ENCODE measurements around the gene VAMP7. TPM values are rescaled to one million over a fixed set of nuclear protein-coding genes. Genes with fewer than 3 reads are reported as not detected.
"Not testable (repeated sequence)": the region's sequence is repeated elsewhere in the genome, so short reads cannot be mapped to it uniquely, and the experiment has no call there.

VAMP7 gene

GRCh38 chrX:155983326-155983725 is 102.2 kb downstream of the VAMP7 start:
- Histone ChIP-seq H3K27me3 (ENCODE audit: insufficient read depth, low read length, poor library complexity) (no peaks in the 10 kb centered on the region), H3K79me1 (ENCODE audit: low read length) (no peaks in the 10 kb centered on the region), H3K4me1 (ENCODE audit: control insufficient read depth, low read depth, low read length) (no peaks in the 10 kb centered on the region), H3K36me3 (ENCODE audit: control insufficient read depth, insufficient read depth, low read length) (no peaks in the 10 kb centered on the region), H2BK5ac (ENCODE audit: low read length) (no peak overlapping the region), H3K9ac (ENCODE audit: low read length) (no peak overlapping the region), H2AK5ac (ENCODE audit: low read length) (no peak overlapping the region), H3K56ac (ENCODE audit: low read length) (no peak overlapping the region), H3K4ac (ENCODE audit: low read depth, low read length) (no peak overlapping the region), H2BK120ac (ENCODE audit: low read depth, low read length) (no peak overlapping the region), H3K18ac (ENCODE audit: low read length) (no peak overlapping the region), H2BK15ac (replicated peaks; ENCODE audit: low read depth) (no peak overlapping the region), H3K23ac (ENCODE audit: low read length) (no peak overlapping the region), H3K79me2 (ENCODE audit: control insufficient read depth, insufficient read depth, low read length) (no peaks in the 10 kb centered on the region), H4K8ac (ENCODE audit: low read depth, low read length) (no peak overlapping the region), H3K27ac (ENCODE audit: low read depth, low read length) (no peak overlapping the region), H3K4me2 (ENCODE audit: low read length) (no peak overlapping the region), H3K4me3 (ENCODE audit: low read length) (no peak overlapping the region), H4K5ac (ENCODE audit: low read length) (no peak overlapping the region)
- WGBS (ENCODE audit: extremely low coverage, insufficient coverage, low lambda C conversion rate), result no CpG with 5 or more reads among the region's 2 CpGs
- no peak for DNase-seq

GRCh38 chrX:155985208-155985607 is 104.1 kb downstream of the VAMP7 start:
- no peak overlapping the region for H2BK15ac ChIP-seq (replicated peaks; ENCODE audit: low read depth)
- no peaks in the 10 kb centered on the region for H3K36me3 ChIP-seq (ENCODE audit: control insufficient read depth, insufficient read depth, low read length)
- H3K27ac ChIP-seq (ENCODE audit: low read depth, low read length), result no peak overlapping the region
- no peaks in the 10 kb centered on the region for H3K79me1 ChIP-seq (ENCODE audit: low read length)
- H4K5ac ChIP-seq (ENCODE audit: low read length), result no peak overlapping the region
- no peak overlapping the region for H2BK5ac ChIP-seq (ENCODE audit: low read length)
- H3K4ac ChIP-seq (ENCODE audit: low read depth, low read length), result no peak overlapping the region
- H3K79me2 ChIP-seq (ENCODE audit: control insufficient read depth, insufficient read depth, low read length), result no peaks in the 10 kb centered on the region
- H3K56ac ChIP-seq (ENCODE audit: low read length), result no peak overlapping the region
- H3K23ac ChIP-seq (ENCODE audit: low read length), result no peak overlapping the region
- no peaks in the 10 kb centered on the region for H3K4me1 ChIP-seq (ENCODE audit: control insufficient read depth, low read depth, low read length)
- H2BK120ac ChIP-seq (ENCODE audit: low read depth, low read length), result no peak overlapping the region
- no CpG with 5 or more reads among the region's 2 CpGs for WGBS (ENCODE audit: extremely low coverage, insufficient coverage, low lambda C conversion rate)
- no peak overlapping the region for H2AK5ac ChIP-seq (ENCODE audit: low read length)
- H3K9ac ChIP-seq (ENCODE audit: low read length), result no peak overlapping the region
- no peak overlapping the region for H4K8ac ChIP-seq (ENCODE audit: low read depth, low read length)
- no peak for DNase-seq
- H3K18ac ChIP-seq (ENCODE audit: low read length), result no peak overlapping the region
- H3K27me3 ChIP-seq (ENCODE audit: insufficient read depth, low read length, poor library complexity), result no peaks in the 10 kb centered on the region
- H3K4me2 ChIP-seq (ENCODE audit: low read length), result no peak overlapping the region
- no peak overlapping the region for H3K4me3 ChIP-seq (ENCODE audit: low read length)

- H3K4me3 ChIP-seq (ENCODE audit: low read length); H3K4ac ChIP-seq (ENCODE audit: low read depth, low read length); H3K79me2 ChIP-seq (ENCODE audit: control insufficient read depth, insufficient read depth, low read length); H3K23ac ChIP-seq (ENCODE audit: low read length); DNase-seq; H3K56ac ChIP-seq (ENCODE audit: low read length); H2BK5ac ChIP-seq (ENCODE audit: low read length); H3K4me2 ChIP-seq (ENCODE audit: low read length); H3K27me3 ChIP-seq (ENCODE audit: insufficient read depth, low read length, poor library complexity); H3K27ac ChIP-seq (ENCODE audit: low read depth, low read length); H2BK15ac ChIP-seq (replicated peaks; ENCODE audit: low read depth); H4K8ac ChIP-seq (ENCODE audit: low read depth, low read length); H2AK5ac ChIP-seq (ENCODE audit: low read length); H3K18ac ChIP-seq (ENCODE audit: low read length); H3K79me1 ChIP-seq (ENCODE audit: low read length); H3K36me3 ChIP-seq (ENCODE audit: control insufficient read depth, insufficient read depth, low read length); H3K4me1 ChIP-seq (ENCODE audit: control insufficient read depth, low read depth, low read length); H2BK120ac ChIP-seq (ENCODE audit: low read depth, low read length); H3K9ac ChIP-seq (ENCODE audit: low read length); H4K5ac ChIP-seq (ENCODE audit: low read length): not testable (repeated sequence)
- no CpG with 5 or more reads among the region's 2 CpGs for WGBS (ENCODE audit: extremely low coverage, insufficient coverage, low lambda C conversion rate)
These were observed 105.8 kb downstream of the VAMP7 start for GRCh38 chrX:155986995-155987394.

- Histone ChIP-seq H4K5ac (ENCODE audit: low read length) (no peak overlapping the region), H2AK5ac (ENCODE audit: low read length) (no peak overlapping the region), H3K4ac (ENCODE audit: low read depth, low read length) (no peak overlapping the region), H3K4me2 (ENCODE audit: low read length) (no peak overlapping the region), H2BK5ac (ENCODE audit: low read length) (no peak overlapping the region), H3K27me3 (ENCODE audit: insufficient read depth, low read length, poor library complexity) (no peaks in the 10 kb centered on the region), H4K8ac (ENCODE audit: low read depth, low read length) (no peak overlapping the region), H3K79me1 (ENCODE audit: low read length) (no peaks in the 10 kb centered on the region), H3K27ac (ENCODE audit: low read depth, low read length) (no peak overlapping the region), H3K4me3 (ENCODE audit: low read length) (no peak overlapping the region), H2BK15ac (replicated peaks; ENCODE audit: low read depth) (no peak overlapping the region), H3K56ac (ENCODE audit: low read length) (no peak overlapping the region), H3K9ac (ENCODE audit: low read length) (no peak overlapping the region), H2BK120ac (ENCODE audit: low read depth, low read length) (no peak overlapping the region), H3K36me3 (ENCODE audit: control insufficient read depth, insufficient read depth, low read length) (no peaks in the 10 kb centered on the region), H3K4me1 (ENCODE audit: control insufficient read depth, low read depth, low read length) (no peaks in the 10 kb centered on the region), H3K18ac (ENCODE audit: low read length) (no peak overlapping the region), H3K79me2 (ENCODE audit: control insufficient read depth, insufficient read depth, low read length) (no peaks in the 10 kb centered on the region), H3K23ac (ENCODE audit: low read length) (no peak overlapping the region)
- DNase-seq, result no peak
- WGBS (ENCODE audit: extremely low coverage, insufficient coverage, low lambda C conversion rate), result no CpG with 5 or more reads among the region's 4 CpGs
These were observed 107.7 kb downstream of the VAMP7 start for GRCh38 chrX:155988859-155989258.

Small RNAs within 50 kb of the gene (small RNA-seq; reads per million reads assigned to genes)
- not detected for gene DPH3P2 (ENCODE audit: insufficient read depth)
